ENCODE results near the gene FOXP4. TPM values are rescaled to one million over a fixed set of nuclear protein-coding genes. Genes with fewer than 3 reads are reported as not detected.

The FOXP4 gene
- total and polyA plus RNA-seq, 2 of the 13 experiments (the other 11 are each of a cell fraction or from before 2014, with no cell fraction given), result 11.0 to 12.4 TPM

- H3K79me2 ChIP-seq (ENCODE audit: insufficient read depth, low read length), result no peaks in the 10 kb centered on the region
- CTCF ChIA-PET (ENCODE audit: low intra/inter-chr PET ratio, low total read pairs), result interaction anchor here (6.3 kb wide), 1 partner anchor 77 kb away, joined by 113 read pairs; no protein-coding TSS in a partner anchor
- intact Hi-C loops (cut with micrococcal nuclease; ENCODE audit: unreplicated experiment) (no loop called here), in situ Hi-C loops (cut with HindIII; ENCODE audit: extremely low pct_ligation_motif_present, low pct_unique_long_range_greater_than_20kb) (no loop called here)
- DNase-seq (ENCODE audit: low spot score) (no peak), FAIRE-seq (no peak), ATAC-seq (no peak)
- H3K4me1 ChIP-seq (ENCODE audit: insufficient read depth, low read length), result peaks cover 16% of the 10 kb centered on the region
- H3K4me3 ChIP-seq (replicated peaks in 1 of 3; ENCODE audit: insufficient read depth in 1 of 3, low read depth in 2 of 3, low read length in 3 of 3), result no peak overlapping the region
- no peak overlapping the region for H2AFZ ChIP-seq (ENCODE audit: low read length)
- no peaks in the 10 kb centered on the region for H3K9me3 ChIP-seq (ENCODE audit: low read length)
- POLR2A ChIA-PET, result no interaction called here
- no peak overlapping the region for H3K4me2 ChIP-seq (ENCODE audit: low read depth, low read length)
- no peak overlapping the region for H3K27ac ChIP-seq (ENCODE audit: extremely low read length, insufficient read depth, low read length)
- H3K9ac ChIP-seq (ENCODE audit: insufficient read depth, low read depth, low read length), result no peak overlapping the region
- H3K36me3 ChIP-seq (replicated peaks in 1 of 2; ENCODE audit: control insufficient read depth in 1 of 2, insufficient read depth in 2 of 2, low read length in 2 of 2), result no peaks in the 10 kb centered on the region
- BruUV-seq (replicated peaks), result no TSS peak
- peaks cover under 1% of the 10 kb centered on the region; the same call in 1 of the 2 replicates for H4K20me1 ChIP-seq (ENCODE audit: insufficient read depth, low read length)
- 27% methylated on average over 3 of the region's 3 CpGs for WGBS (ENCODE audit: low lambda C conversion rate)
- H3K27me3 ChIP-seq (ENCODE audit: control insufficient read depth in 1 of 2, insufficient read depth in 2 of 2, low read length in 2 of 2), result peaks cover 5 to 14% of the 10 kb centered on the region in 2 experiments
- TF ChIP-seq ZNF3 (CRISPR knock-in tag; IDR thresholded peaks at IDR 0.05) (no peak), ZNF574 (CRISPR knock-in tag; IDR thresholded peaks at IDR 0.05) (no peak), PRDM10 (CRISPR knock-in tag; IDR thresholded peaks at IDR 0.05; ENCODE audit: low read depth) (no peak), CEBPG (CRISPR knock-in tag; IDR thresholded peaks at IDR 0.05) (no peak), HNRNPUL1 (IDR thresholded peaks at IDR 0.05; ENCODE audit: low read depth, low read length) (no peak), SRY (CRISPR knock-in tag; IDR thresholded peaks at IDR 0.05) (no peak), ZNF577 (CRISPR knock-in tag; IDR thresholded peaks at IDR 0.05; ENCODE audit: borderline replicate concordance, low read depth) (no peak), BCLAF1 (IDR thresholded peaks at IDR 0.05) (no peak), MYPOP (CRISPR knock-in tag; IDR thresholded peaks at IDR 0.05) (no peak), THAP9 (CRISPR knock-in tag; IDR thresholded peaks at IDR 0.05; ENCODE audit: borderline replicate concordance) (no peak), RFXAP (CRISPR knock-in tag; IDR thresholded peaks at IDR 0.05; ENCODE audit: borderline replicate concordance) (no peak)
These were observed 59.5 kb downstream of the FOXP4 start for GRCh38 chr6:41605649-41606048.

All from HepG2 (cell line).